Neural cell (in vitro differentiated cells): ENCODE data around the gene PDE7B. TPM values are rescaled to one million over a fixed set of nuclear protein-coding genes. Genes with fewer than 3 reads are reported as not detected.

Source experiments
- H2AFZ ChIP-seq: fragments of 200-600, 300-800 bp; sonication (generic), shearing (Covaris generic); 2 replicates; pipeline ENCODE4 v1.6.0; 2014; ENCODE audit warnings: low read depth, mild to moderate bottlenecking, antibody characterized with exemption, low read length, moderate library complexity
- H3F3A ChIP-seq: fragments of 200-600 bp; shearing (Covaris generic); 2 replicates; pipeline ENCODE4 v1.6.1; 2016; ENCODE audit warnings: mild to moderate bottlenecking, moderate library complexity, mixed read lengths, antibody characterized with exemption, low read length; ENCODE audit not compliant: insufficient read depth, poor library complexity, severe bottlenecking
- H3K27ac ChIP-seq: fragments of 200-600, 300-800 bp; sonication (generic), shearing (Covaris generic); 2 replicates; pipeline ENCODE4 v1.5.1; 2014; ENCODE audit warnings: mild to moderate bottlenecking, low read length, moderate library complexity
- H3K27me3 ChIP-seq: fragments of 300-800, 200-600 bp; sonication (generic), shearing (Covaris generic); 2 replicates; pipeline ENCODE4 v1.6.0; 2014; ENCODE audit warnings: mild to moderate bottlenecking, low read depth, low read length, moderate library complexity; ENCODE audit not compliant: insufficient read depth
- H3K36me3 ChIP-seq: fragments of 300-800, 200-600 bp; sonication (generic), shearing (Covaris generic); 2 replicates; pipeline ENCODE4 v1.5.1; 2014; ENCODE audit warnings: mild to moderate bottlenecking, antibody characterized with exemption, low read length, moderate library complexity; ENCODE audit not compliant: insufficient read depth
- H3K4me2 ChIP-seq: fragments of 300-800, 200-600 bp; sonication (generic), shearing (Covaris generic); 2 replicates; pipeline ENCODE4 v1.6.0; 2014; ENCODE audit warnings: mild to moderate bottlenecking, low read length
- H3K4me3 ChIP-seq: fragments of 300-800, 200-600 bp; sonication (generic), shearing (Covaris generic); 2 replicates; pipeline ENCODE4 v1.5.1; 2014; ENCODE audit warnings: mild to moderate bottlenecking, low read length, moderate library complexity
- H3K79me2 ChIP-seq: fragments of 200-600 bp; shearing (Covaris generic); replicated peaks from 2 replicates; pipeline ENCODE4 v1.6.0; 2014; ENCODE audit warnings: mild to moderate bottlenecking, low read length, moderate library complexity; ENCODE audit not compliant: insufficient read depth
- H3K9ac ChIP-seq: fragments of 300-800, 200-600 bp; sonication (generic), shearing (Covaris generic); 2 replicates; pipeline ENCODE4 v1.6.1; 2016; ENCODE audit warnings: mild to moderate bottlenecking, low read length, mixed read lengths
- H3K9me2 ChIP-seq: fragments of 200-600 bp; shearing (Covaris generic); 2 replicates; pipeline ENCODE4 v1.6.1; 2016; ENCODE audit warnings: mild to moderate bottlenecking, low read length, mixed read lengths; ENCODE audit not compliant: insufficient read depth
- H3K9me3 ChIP-seq: fragments of 200-600, 300-800 bp; sonication (generic), shearing (Covaris generic); 2 replicates; pipeline ENCODE4 v1.6.1; 2016; ENCODE audit warnings: mild to moderate bottlenecking, mixed run types, low read length, moderate library complexity, mixed read lengths
- H4K20me1 ChIP-seq: fragments of 200-600 bp; shearing (Covaris generic); 2 replicates; pipeline ENCODE4 v1.6.1; 2016; ENCODE audit warnings: mild to moderate bottlenecking, mixed run types; ENCODE audit not compliant: insufficient read depth
- EP300 ChIP-seq: fragments of 450-650 bp; conservative IDR thresholded peaks from 2 replicates; pipeline ENCODE4 v1.6.1; 2014; ENCODE audit warnings: antibody characterized with exemption, mild to moderate bottlenecking, moderate library complexity; ENCODE audit not compliant: poor library complexity, severe bottlenecking
- MXI1 ChIP-seq: fragments of 450-650 bp; conservative IDR thresholded peaks from 2 replicates; pipeline ENCODE4 v1.6.1; 2014; ENCODE audit warnings: antibody characterized with exemption, mild to moderate bottlenecking; ENCODE audit not compliant: poor library complexity, severe bottlenecking
- POLR2AphosphoS5 ChIP-seq: IDR thresholded peaks from 2 replicates; pipeline ENCODE4 v1.6.1; 2012
- RAD21 ChIP-seq: fragments of 450-650 bp; conservative IDR thresholded peaks from 2 replicates; pipeline ENCODE4 v1.6.1; 2014; ENCODE audit warnings: antibody characterized with exemption, mild to moderate bottlenecking, moderate library complexity
- SMC3 ChIP-seq: fragments of 450-650 bp; conservative IDR thresholded peaks from 2 replicates; pipeline ENCODE4 v1.6.1; 2014; ENCODE audit warnings: antibody characterized with exemption, mild to moderate bottlenecking, moderate library complexity; ENCODE audit not compliant: poor library complexity
- TAF1 ChIP-seq: IDR thresholded peaks from 2 replicates; pipeline ENCODE4 v1.6.1; 2012; ENCODE audit warnings: low read depth
- polyA plus RNA-seq: library from polyadenylated mRNA; depleted of rRNA; stranded (reverse); fragments of >200 nt; gene quantifications from 2 replicates; pipeline ENCODE4 v1.2.3, GENCODE V29; 2014
- TF ChIP-seq, protein P1 (sequence below): fragments of 450-650 bp; IDR thresholded peaks from 2 replicates; pipeline ENCODE4 v1.5.1; 2014; ENCODE audit warnings: antibody characterized with exemption, mild to moderate bottlenecking, moderate library complexity; ENCODE audit not compliant: poor library complexity, severe bottlenecking
- TF ChIP-seq, protein P2 (sequence below): IDR thresholded peaks from 2 replicates; pipeline ENCODE4 v1.6.1; 2012; ENCODE audit warnings: borderline replicate concordance

PDE7B gene
- polyA plus RNA-seq, 1 donor from 2014 or later, result 5.9 TPM

DNA sequence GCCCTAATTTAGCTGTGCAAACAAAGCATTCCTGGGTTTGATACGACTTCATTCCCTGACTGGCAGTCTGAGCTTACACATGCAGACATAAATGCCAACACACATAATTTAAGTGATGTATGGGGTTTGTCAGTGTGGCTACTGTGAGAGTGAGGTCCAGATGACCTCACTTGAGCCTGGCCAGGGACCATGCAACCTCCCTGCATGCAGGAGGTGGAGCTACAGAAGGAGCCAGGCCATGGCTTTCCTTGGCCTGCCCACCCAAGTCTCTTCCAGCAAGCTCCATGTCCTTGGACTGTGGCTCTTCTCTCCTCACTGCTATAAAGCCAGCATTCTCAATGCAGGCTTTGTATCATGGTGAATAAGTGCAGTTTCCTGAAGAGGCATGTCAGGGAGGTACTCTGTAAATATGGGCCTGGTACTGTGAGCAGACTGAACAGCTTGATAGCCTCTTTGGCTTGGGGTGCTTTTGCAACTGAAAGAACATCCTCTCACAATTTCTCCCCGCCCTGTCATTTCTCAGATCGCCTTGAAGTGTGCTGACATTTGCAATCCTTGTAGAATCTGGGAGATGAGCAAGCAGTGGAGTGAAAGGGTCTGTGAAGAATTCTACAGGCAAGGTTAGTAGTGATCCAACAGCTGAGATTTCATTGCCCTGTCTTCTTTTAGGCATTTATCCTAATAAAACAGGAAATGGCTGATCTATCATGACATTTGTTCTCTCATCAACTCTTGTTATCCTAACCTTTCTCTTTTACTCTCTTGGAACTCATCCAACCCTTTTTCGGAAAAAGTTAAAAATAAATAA, 329.4 kb downstream of the PDE7B start:
- H2AFZ ChIP-seq, result no peak overlapping the region
- H3K27ac ChIP-seq, result no peak overlapping the region
- no peak overlapping the region for H3K4me2 ChIP-seq
- TF ChIP-seq RAD21, result no peak
- TF ChIP-seq SMC3, result no peak
- TF ChIP-seq MXI1, result no peak
- no peaks in the 10 kb centered on the region for H3F3A ChIP-seq
- H3K9me3 ChIP-seq, result no peaks in the 10 kb centered on the region
- H3K4me3 ChIP-seq, result no peak overlapping the region
- no peak overlapping the region for H3K9ac ChIP-seq
- H3K79me2 ChIP-seq, result no peaks in the 10 kb centered on the region
- H4K20me1 ChIP-seq, result no peaks in the 10 kb centered on the region
- H3K27me3 ChIP-seq, result no peaks in the 10 kb centered on the region
- H3K9me2 ChIP-seq, result no peaks in the 10 kb centered on the region
- H3K36me3 ChIP-seq, result no peaks in the 10 kb centered on the region

DNA sequence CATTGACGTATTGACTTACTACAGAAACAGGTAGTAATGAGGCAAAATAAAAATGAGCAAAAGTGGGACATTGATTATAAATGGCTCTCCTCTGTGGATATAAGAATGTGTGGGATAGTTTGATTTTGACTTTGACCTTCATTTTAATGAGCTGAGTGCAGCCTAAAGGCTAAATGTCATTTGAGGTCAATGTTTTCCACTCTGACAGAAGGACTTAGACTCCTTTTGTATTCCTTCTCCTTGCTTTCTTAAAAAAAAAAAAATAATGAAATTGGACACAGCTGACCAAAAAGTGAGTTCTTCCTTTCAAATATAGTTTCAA, 330.0 kb downstream of the PDE7B start:
- no peaks in the 10 kb centered on the region for H3K9me2 ChIP-seq
- H3K79me2 ChIP-seq, result no peaks in the 10 kb centered on the region
- no peaks in the 10 kb centered on the region for H3K36me3 ChIP-seq
- no peaks in the 10 kb centered on the region for H3K27me3 ChIP-seq
- H3K27ac ChIP-seq, result no peak overlapping the region
- H2AFZ ChIP-seq, result no peak overlapping the region
- H3K9ac ChIP-seq, result no peak overlapping the region
- TF ChIP-seq POLR2AphosphoS5 (no peak), TAF1 (no peak)
- no peaks in the 10 kb centered on the region for H3K9me3 ChIP-seq
- no peak overlapping the region for H3K4me3 ChIP-seq
- H4K20me1 ChIP-seq, result no peaks in the 10 kb centered on the region
- no peak overlapping the region for H3K4me2 ChIP-seq
- H3F3A ChIP-seq, result no peaks in the 10 kb centered on the region

DNA sequence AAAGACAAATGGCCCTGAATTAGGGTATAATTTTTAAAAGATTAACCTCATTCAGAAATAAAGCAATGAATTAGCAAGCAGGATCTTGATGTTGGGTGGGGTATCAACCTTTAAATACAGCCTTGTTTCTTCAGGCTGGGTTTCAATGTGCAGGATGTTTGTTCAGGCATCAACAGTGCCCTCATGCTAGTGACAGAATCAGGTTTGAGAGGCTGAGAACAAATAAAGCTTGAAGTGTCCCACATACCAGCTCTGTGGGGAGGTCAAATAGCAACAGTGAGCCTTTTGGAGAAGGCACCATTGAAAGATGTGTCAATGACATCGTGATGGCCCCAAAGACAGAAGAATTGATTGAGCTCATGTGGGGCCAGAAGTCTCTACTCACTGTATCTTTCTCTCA, 330.4 kb downstream of the PDE7B start:
- H4K20me1 ChIP-seq, result no peaks in the 10 kb centered on the region
- H3K27me3 ChIP-seq, result no peaks in the 10 kb centered on the region
- H3K9me3 ChIP-seq, result no peaks in the 10 kb centered on the region
- no peak overlapping the region for H3K27ac ChIP-seq
- no peak overlapping the region for H3K9ac ChIP-seq
- H3F3A ChIP-seq, result no peaks in the 10 kb centered on the region
- H3K79me2 ChIP-seq, result no peaks in the 10 kb centered on the region
- H3K4me3 ChIP-seq, result no peak overlapping the region
- no peak overlapping the region for H2AFZ ChIP-seq
- H3K4me2 ChIP-seq, result no peak overlapping the region
- no peaks in the 10 kb centered on the region for H3K36me3 ChIP-seq
- no peaks in the 10 kb centered on the region for H3K9me2 ChIP-seq
- TF ChIP-seq POLR2AphosphoS5 (no peak), RAD21 (no peak), MXI1 (no peak), SMC3 (no peak), EP300 (no peak), TAF1 (no peak)
- TF ChIP-seq, protein P1, sequence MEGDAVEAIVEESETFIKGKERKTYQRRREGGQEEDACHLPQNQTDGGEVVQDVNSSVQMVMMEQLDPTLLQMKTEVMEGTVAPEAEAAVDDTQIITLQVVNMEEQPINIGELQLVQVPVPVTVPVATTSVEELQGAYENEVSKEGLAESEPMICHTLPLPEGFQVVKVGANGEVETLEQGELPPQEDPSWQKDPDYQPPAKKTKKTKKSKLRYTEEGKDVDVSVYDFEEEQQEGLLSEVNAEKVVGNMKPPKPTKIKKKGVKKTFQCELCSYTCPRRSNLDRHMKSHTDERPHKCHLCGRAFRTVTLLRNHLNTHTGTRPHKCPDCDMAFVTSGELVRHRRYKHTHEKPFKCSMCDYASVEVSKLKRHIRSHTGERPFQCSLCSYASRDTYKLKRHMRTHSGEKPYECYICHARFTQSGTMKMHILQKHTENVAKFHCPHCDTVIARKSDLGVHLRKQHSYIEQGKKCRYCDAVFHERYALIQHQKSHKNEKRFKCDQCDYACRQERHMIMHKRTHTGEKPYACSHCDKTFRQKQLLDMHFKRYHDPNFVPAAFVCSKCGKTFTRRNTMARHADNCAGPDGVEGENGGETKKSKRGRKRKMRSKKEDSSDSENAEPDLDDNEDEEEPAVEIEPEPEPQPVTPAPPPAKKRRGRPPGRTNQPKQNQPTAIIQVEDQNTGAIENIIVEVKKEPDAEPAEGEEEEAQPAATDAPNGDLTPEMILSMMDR, result no peak
- TF ChIP-seq, protein P2, sequence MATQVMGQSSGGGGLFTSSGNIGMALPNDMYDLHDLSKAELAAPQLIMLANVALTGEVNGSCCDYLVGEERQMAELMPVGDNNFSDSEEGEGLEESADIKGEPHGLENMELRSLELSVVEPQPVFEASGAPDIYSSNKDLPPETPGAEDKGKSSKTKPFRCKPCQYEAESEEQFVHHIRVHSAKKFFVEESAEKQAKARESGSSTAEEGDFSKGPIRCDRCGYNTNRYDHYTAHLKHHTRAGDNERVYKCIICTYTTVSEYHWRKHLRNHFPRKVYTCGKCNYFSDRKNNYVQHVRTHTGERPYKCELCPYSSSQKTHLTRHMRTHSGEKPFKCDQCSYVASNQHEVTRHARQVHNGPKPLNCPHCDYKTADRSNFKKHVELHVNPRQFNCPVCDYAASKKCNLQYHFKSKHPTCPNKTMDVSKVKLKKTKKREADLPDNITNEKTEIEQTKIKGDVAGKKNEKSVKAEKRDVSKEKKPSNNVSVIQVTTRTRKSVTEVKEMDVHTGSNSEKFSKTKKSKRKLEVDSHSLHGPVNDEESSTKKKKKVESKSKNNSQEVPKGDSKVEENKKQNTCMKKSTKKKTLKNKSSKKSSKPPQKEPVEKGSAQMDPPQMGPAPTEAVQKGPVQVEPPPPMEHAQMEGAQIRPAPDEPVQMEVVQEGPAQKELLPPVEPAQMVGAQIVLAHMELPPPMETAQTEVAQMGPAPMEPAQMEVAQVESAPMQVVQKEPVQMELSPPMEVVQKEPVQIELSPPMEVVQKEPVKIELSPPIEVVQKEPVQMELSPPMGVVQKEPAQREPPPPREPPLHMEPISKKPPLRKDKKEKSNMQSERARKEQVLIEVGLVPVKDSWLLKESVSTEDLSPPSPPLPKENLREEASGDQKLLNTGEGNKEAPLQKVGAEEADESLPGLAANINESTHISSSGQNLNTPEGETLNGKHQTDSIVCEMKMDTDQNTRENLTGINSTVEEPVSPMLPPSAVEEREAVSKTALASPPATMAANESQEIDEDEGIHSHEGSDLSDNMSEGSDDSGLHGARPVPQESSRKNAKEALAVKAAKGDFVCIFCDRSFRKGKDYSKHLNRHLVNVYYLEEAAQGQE, result no peak
